Activated T-helper 1 cell treated with anti-CD3 and anti-CD28 coated beads, Interleukin-12 subunit alpha, Interleukin-12 subunit beta, Interleukin-2, Interleukin-4 antibody, amounts not matched to agents 30 ng/mL and 10 ng/mL and 1 ng/mL, durations not matched to agents 14 hours and 24 hours and 36 hours (primary cell): Measurements from ENCODE around the gene ZBTB8OS. TPM values are rescaled to one million over a fixed set of nuclear protein-coding genes. Genes with fewer than 3 reads are reported as not detected.
A peak's percentile ranks its signal among the peaks of the same experiment; 100 is the strongest.
"Not testable (repeated sequence)": the region's sequence is repeated elsewhere in the genome, so short reads cannot be mapped to it uniquely, and the experiment has no call there.

Experiments
- DNase-seq: peaks from one replicate; pipeline ENCODE4 v3.0.0; 2021; ENCODE audit warnings: low spot score
- H3K27ac Mint-ChIP-seq: one replicate; pipeline ENCODE4 v1.8.0; 2021; ENCODE audit warnings: mild to moderate bottlenecking, mixed read lengths
- H3K27me3 Mint-ChIP-seq: one replicate; pipeline ENCODE4 v1.8.0; 2022; ENCODE audit warnings: mild to moderate bottlenecking, moderate library complexity, mixed read lengths; ENCODE audit not compliant: insufficient read depth
- H3K36me3 Mint-ChIP-seq: one replicate; pipeline ENCODE4 v1.8.0; 2021; ENCODE audit warnings: low read depth, mixed read lengths
- H3K4me1 Mint-ChIP-seq: one replicate; pipeline ENCODE4 v1.8.0; 2021; ENCODE audit warnings: low read depth, mixed read lengths
- H3K4me3 Mint-ChIP-seq: one replicate; pipeline ENCODE4 v1.8.0; 2021; ENCODE audit warnings: mild to moderate bottlenecking, moderate library complexity, mixed read lengths
- H3K9me3 Mint-ChIP-seq: one replicate; pipeline ENCODE4 v1.8.0; 2021; ENCODE audit warnings: mixed read lengths
- intact Hi-C: fragments of 100-400 bp; cut with micrococcal nuclease; formaldehyde crosslinking; loops from one replicate; pipeline ENCODE4 v1.15.1; 2024
- total RNA-seq: library from RNA; stranded (reverse); gene quantifications from 2 replicates; pipeline ENCODE4 v1.2.3, GENCODE V29; 2022

Gene ZBTB8OS
- total RNA-seq, 1 donor from 2014 or later, result 53.3 TPM

DNA sequence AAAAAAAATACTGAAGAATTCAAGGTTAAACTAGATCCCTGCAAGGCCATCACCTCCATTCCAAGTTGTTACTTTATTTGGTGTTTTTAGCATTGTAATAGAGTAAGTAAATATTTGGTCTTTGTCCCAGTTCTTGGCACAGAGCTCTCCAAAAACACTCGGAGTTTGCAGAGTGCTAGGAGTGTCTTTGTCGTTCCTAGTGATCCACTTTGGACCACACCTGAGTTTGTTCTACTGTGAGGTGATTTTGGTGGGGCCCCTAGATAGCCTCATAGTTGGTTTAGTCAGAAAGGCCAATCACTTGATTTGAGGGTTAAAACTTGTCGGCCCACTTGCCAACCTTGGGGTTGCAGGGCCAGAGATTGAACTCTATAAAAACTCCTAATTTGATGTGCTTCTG is 26.6 kb upstream of the ZBTB8OS start:
- intact Hi-C loops, result no loop called here
- Mint-ChIP-seq H3K36me3 (peaks cover 47% of the 10 kb centered on the region), H3K4me3 (no peak overlapping the region), H3K4me1 (no peaks in the 10 kb centered on the region), H3K27ac (no peak overlapping the region), H3K27me3 (no peaks in the 10 kb centered on the region), H3K9me3 (no peaks in the 10 kb centered on the region)
- no peak for DNase-seq

DNA sequence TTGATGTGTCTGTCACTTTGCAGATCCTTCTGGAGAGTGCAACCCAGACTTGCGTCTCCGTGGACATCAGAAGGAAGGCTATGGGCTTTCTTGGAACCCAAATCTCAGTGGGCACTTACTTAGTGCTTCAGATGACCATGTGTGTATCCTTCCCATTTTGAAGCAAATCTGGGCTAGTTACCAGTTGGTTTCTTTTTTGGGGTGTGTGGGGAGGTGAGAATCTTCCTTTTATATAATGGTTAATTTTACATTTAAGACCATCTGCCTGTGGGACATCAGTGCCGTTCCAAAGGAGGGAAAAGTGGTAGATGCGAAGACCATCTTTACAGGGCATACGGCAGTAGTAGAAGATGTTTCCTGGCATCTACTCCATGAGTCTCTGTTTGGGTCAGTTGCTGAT is 18.4 kb upstream of the ZBTB8OS start:
- H3K4me3 Mint-ChIP-seq, H3K27me3 Mint-ChIP-seq, DNase-seq, H3K27ac Mint-ChIP-seq, intact Hi-C loops, H3K9me3 Mint-ChIP-seq: not testable (repeated sequence)
- H3K4me1 Mint-ChIP-seq, result peaks cover 12% of the 10 kb centered on the region
- H3K36me3 Mint-ChIP-seq, result peaks cover 56% of the 10 kb centered on the region

DNA sequence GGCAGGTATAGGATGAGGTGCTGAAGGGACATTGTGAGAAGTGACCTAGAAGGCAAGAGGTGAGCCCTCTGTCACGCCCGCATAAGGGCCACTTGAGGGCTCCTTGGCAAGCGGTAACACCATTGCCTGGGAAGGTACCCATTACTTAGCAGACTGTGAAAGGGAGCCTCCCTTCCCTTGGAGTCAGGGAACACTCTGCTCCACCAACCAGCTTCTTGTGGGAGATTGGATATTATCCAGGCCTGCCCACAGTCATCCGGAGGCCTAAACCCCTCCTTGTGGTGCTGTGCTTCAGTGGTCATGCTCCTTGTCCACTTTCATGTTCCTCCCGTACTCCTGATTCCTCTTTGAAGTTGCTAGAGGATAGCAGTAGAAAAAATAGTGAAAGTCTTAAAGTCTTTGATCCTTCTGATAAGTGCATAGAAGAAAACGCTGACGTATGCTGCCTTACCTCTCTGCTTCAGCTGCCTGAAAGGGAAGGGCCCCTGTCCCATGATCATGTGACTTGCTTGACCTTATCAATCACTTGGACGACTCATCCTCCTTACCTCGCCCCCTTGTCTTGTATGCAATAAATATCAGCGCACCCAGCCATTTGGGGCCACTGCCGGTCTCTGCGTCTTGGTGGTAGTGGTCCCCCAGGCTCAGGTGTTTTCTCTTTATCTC is 16.7 kb upstream of the ZBTB8OS start:
- Mint-ChIP-seq H3K4me1 (peaks cover 12% of the 10 kb centered on the region), H3K27ac (no peak overlapping the region), H3K27me3 (no peaks in the 10 kb centered on the region), H3K36me3 (peaks cover 50% of the 10 kb centered on the region), H3K9me3 (no peaks in the 10 kb centered on the region), H3K4me3 (no peak overlapping the region)
- intact Hi-C loops, result no loop called here
- no peak for DNase-seq

DNA sequence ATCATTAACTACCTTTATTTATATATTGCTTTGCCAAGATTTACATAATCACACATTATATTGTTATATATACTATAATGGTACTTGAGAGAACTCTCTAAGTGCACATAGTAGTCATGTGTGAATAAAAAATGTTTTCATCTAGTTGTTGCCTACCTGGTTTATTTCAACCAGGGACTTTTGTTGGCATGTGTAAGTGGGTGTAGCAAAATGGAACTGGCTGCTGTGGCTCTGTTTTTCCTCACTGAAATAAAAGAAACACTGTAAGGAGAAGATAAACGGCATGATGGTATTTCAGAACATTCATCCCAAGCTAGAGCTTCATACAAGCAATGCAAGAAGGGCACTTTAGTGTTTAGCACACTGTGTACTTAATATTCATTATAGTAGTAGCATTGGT is 15.6 kb upstream of the ZBTB8OS start:
- no peaks in the 10 kb centered on the region for H3K9me3 Mint-ChIP-seq
- no peak for DNase-seq
- H3K4me3 Mint-ChIP-seq, result no peak overlapping the region
- H3K4me1 Mint-ChIP-seq, result peaks cover 12% of the 10 kb centered on the region
- no peak overlapping the region for H3K27ac Mint-ChIP-seq
- peaks cover 50% of the 10 kb centered on the region for H3K36me3 Mint-ChIP-seq
- intact Hi-C loops, result no loop called here
- H3K27me3 Mint-ChIP-seq, result no peaks in the 10 kb centered on the region

DNA sequence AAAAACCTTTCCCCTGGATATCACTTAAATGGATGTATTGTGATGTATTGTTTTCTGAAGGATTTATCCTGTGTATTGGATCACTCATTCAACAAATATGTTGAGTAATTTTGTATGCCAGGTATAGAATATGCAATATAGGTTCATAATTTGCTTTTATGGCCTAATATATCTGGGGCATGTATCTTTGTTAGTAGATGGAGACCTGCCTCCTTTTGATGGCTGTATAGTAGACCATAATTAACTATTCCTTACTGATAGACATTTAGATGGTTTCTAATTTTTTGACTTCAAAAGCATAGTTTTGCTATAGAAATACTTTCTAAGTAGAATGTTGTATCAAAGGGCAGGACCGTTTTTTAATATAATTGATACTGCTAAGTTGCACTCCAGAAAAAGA is 9.2 kb upstream of the ZBTB8OS start:
- intact Hi-C loops, result no loop called here
- H3K36me3 Mint-ChIP-seq, result peaks cover 58% of the 10 kb centered on the region
- peaks cover 44% of the 10 kb centered on the region for H3K4me1 Mint-ChIP-seq
- no peaks in the 10 kb centered on the region for H3K27me3 Mint-ChIP-seq
- H3K27ac Mint-ChIP-seq, result no peak overlapping the region
- H3K9me3 Mint-ChIP-seq, result no peaks in the 10 kb centered on the region
- DNase-seq, result no peak
- no peak overlapping the region for H3K4me3 Mint-ChIP-seq

DNA sequence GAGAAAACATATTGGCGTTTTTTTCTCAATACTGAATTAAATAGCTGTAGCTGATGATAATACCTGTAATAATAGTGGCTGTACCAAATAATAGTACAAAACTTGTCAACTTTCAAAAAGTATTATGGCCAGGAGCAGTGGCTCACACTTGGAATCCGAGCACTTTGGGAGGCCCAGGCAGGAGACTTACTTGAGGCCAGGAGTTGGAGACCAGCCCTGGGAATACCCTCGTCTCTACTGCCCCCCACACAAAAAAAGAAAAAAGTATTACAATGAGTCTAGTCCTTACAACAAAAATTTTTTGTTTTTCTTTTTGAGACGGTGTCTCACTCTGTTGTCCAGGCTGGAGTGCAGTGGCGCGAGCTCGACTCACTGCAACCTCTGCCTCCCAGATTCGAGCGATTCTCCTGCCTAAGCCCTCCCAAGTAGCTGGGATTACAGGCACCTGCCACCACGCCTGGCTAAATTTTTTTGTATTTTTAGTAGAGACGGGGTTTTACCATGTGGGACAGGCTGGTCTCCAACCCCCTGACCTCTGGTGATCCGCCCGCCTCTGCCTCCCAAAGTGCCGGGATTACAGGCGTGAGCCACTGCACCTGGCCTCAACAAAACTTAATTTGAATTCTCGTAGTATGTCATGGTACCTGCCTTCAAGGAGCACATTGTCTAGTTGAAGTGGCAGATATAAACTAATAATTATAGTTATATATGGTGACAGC is 2.1 kb upstream of the ZBTB8OS start:
- peaks cover 52% of the 10 kb centered on the region for H3K36me3 Mint-ChIP-seq
- H3K27me3 Mint-ChIP-seq, result peaks cover 2% of the 10 kb centered on the region
- peak overlapping the region; percentile 100 for H3K27ac Mint-ChIP-seq
- DNase-seq, result no peak
- no peaks in the 10 kb centered on the region for H3K9me3 Mint-ChIP-seq
- intact Hi-C loops, result loop anchor here (5.0 kb wide), 1 partner anchor 1355 kb away; the partner anchor contains the start of genes SNRNP40 and ZCCHC17
- H3K4me3 Mint-ChIP-seq, result peak overlapping the region; percentile 94
- peaks cover 62% of the 10 kb centered on the region for H3K4me1 Mint-ChIP-seq

DNA sequence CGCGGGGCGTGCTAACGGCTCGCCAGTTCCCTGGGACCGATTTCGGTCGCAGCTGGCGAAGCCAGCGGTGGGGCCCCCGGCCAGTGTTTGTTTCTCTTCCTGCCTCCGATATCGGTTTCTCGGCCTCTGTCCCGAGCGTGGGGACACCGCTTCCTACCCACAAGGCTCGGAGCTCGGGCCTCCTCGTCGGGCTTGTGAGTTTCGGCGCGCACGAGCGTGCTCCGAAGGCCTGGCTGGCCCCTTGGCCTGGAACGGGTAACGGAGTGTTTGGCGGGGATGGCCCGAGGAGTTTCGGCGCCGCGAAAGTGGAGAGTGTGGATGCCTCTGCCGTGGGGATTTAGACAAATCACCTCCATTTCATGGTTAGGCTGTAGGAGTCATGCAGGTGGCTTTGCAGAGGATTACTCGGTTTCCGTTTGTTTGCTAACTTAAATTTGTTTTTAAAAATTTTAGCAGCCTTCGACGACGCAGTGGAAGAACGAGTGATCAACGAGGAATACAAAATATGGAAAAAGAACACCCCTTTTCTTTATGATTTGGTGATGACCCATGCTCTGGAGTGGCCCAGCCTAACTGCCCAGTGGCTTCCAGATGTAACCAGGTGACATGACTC is 1.2 kb upstream of the ZBTB8OS start:
- H3K4me3 Mint-ChIP-seq, result peak overlapping the region; percentile 94
- peaks cover 2% of the 10 kb centered on the region for H3K27me3 Mint-ChIP-seq
- H3K27ac Mint-ChIP-seq, result peak overlapping the region; percentile 100
- H3K9me3 Mint-ChIP-seq, result no peaks in the 10 kb centered on the region
- no peak for DNase-seq
- peaks cover 56% of the 10 kb centered on the region for H3K4me1 Mint-ChIP-seq
- H3K36me3 Mint-ChIP-seq, result peaks cover 46% of the 10 kb centered on the region
- intact Hi-C loops, result loop anchor here (1.0 to 5.0 kb wide), 6 partner anchors 29 to 1354 kb away; partner anchors contain the start of genes HDAC1, S100PBP, SNRNP40 and YARS1

DNA sequence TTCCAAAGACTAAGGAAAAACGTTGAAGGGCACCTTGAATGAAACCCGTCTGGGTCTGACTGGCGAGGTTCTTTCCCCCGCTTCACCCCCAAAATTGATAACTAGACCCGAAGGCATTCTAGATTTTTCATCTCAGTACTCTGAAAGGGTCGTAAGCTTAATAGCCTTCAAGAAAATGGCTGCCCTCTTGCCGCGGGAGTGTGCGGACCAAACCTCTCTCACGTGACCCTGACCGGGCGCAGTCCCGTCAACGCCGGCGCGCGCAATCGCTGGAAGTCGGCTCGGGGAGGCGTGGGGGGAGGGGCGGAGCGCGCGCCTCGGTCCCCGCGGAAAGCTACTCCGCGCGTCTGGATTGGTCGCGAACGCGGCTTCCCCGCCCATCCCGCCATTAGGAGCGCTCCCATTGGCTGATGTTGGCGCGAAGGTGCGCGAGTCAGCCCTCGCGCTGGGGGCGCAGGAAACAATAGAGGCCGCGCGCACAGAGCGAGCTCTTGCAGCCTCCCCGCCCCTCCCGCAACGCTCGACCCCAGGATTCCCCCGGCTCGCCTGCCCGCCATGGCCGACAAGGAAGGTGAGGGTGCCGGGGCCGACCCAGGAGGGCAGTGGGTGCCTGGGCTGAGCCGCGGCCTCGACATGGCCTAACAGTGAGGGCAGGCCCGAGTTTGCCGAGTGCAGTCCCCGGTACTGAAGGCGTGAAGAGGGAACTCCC is 556 bp upstream of the ZBTB8OS start, which contains the start of gene RBBP4:
RBBP4 (plus strand) TSS at position 457 of the 709 bp plus-strand sequence; CDS start at position 556, 99 bp downstream.
- Mint-ChIP-seq H3K27ac (peak within 1 kb of the TSS; percentile 100), H3K36me3 (peaks cover 44% of the 10 kb centered on the region), H3K9me3 (no peaks in the 10 kb centered on the region), H3K4me1 (peaks cover 55% of the 10 kb centered on the region), H3K4me3 (peak within 1 kb of the TSS; percentile 94), H3K27me3 (peaks cover 2% of the 10 kb centered on the region)
- DNase-seq, result peak; percentile 99
- intact Hi-C loops, result loop anchor here (1.0 to 5.0 kb wide), 9 partner anchors 28 to 1354 kb away; partner anchors contain the start of genes HDAC1, S100PBP, SNRNP40 and TMEM39B

DNA sequence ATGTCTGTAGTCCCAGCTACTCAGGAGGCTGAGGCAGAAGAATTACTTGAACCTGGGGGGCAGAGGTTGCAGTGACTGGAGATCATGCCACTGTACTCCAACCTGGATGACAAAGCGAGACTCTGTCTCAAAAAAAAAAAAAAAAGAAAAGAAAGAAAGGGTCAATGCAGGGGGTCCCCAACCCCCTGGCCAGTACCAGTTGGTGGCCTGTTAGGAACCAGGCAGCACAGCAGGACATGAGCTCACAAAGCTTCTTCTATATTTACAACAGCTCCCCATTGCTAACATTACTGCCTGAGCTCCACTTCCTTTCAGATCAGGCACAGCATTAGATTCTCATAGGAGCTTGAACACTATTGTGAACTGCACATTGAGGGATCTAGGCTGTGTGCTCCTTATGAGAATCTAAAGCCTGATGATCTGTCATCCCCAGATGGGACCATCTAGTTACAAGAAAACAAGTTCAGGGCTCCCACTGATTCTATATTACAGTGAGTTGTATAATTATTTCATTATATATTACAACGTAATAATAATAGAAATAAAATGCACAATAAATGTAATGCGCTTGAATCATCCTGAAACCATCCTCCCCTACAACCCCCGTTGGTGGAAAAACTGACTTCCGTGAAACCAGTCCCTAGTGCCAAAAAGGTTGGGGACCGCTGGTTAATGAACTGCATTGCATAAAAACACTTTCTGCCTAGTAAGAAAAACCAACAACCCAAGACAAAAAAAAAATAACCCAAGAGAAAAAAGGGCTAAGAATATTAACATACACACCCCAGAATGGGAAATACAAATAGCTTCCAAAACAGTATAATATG is 2.8 kb downstream of the ZBTB8OS start:
- H3K9me3 Mint-ChIP-seq, result no peaks in the 10 kb centered on the region
- DNase-seq, result no peak
- H3K27ac Mint-ChIP-seq, result peak overlapping the region; percentile 52

DNA sequence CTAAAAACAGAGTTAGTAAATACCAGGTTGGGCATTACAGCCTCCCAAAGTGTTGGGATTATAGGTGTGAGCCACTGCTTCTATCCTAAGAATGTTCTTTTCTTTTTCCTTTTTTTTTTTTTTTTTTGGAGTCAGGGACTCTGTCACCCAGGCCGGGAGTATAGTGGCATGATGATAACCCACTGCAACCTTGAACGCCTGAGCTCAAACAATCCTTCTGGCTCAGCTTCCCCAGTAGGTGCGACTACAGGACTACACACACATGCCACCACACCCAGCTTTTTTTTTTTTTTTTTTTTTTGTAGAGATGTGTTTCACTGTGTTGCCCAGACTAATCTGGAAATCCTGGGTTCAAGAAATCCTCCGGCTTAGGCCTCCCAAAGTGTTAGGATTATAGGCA is 5.9 kb downstream of the ZBTB8OS start:
- Mint-ChIP-seq H3K4me3 (no peak overlapping the region), H3K4me1 (peaks cover 19% of the 10 kb centered on the region), H3K27ac (no peak overlapping the region), H3K36me3 (peaks cover 7% of the 10 kb centered on the region), H3K9me3 (no peaks in the 10 kb centered on the region), H3K27me3 (no peaks in the 10 kb centered on the region)
- DNase-seq, result no peak
- intact Hi-C loops, result no loop called here

More for the DNA sequence above, 2.8 kb downstream of the ZBTB8OS start:
- peaks cover 27% of the 10 kb centered on the region for H3K4me1 Mint-ChIP-seq
- peak overlapping the region; percentile 94 for H3K4me3 Mint-ChIP-seq
- peaks cover 22% of the 10 kb centered on the region for H3K36me3 Mint-ChIP-seq
- intact Hi-C loops, result no loop called here
- peaks cover 2% of the 10 kb centered on the region for H3K27me3 Mint-ChIP-seq

DNA sequence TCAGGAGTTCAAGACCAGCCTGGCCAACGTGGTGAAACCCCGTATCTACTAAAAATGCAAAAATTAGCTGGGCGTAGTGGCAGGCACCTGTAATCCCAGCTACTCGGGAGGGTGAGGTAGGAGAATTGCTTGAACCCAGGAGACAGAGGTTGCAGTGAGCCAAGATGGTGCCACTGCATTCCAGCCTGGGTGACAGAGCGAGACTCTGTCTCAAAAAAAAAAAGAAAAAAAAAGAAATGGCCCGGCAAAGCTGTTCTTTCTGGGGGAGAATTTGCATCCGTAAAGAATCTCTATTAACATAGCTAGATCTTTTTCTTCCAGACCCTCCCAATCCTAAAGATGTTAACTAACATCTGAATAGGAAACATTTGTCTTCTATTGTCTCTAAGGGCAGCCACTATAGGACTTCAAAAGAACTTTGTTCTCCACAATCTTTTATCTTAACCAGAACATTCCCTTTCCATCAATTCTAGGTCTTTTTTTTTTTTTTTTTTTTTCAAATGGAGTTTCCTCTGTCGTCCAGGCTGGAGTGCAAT is 8.0 kb downstream of the ZBTB8OS start:
- H3K27me3 Mint-ChIP-seq, H3K9me3 Mint-ChIP-seq, H3K4me3 Mint-ChIP-seq, H3K4me1 Mint-ChIP-seq, DNase-seq, intact Hi-C loops, H3K27ac Mint-ChIP-seq, H3K36me3 Mint-ChIP-seq: not testable (repeated sequence)
